GM21447 (cell line): Measurements from ENCODE around the gene IGLL5.

Source experiments
- ATAC-seq: cut with Tn5 transposase; IDR thresholded peaks from one replicate; pipeline ENCODE4 v1.9.1; 2021; ENCODE audit not compliant: unreplicated experiment

Gene IGLL5

GRCh38 chr22:22887621-22888503 is at the start of gene IGLL5:
Gene IGLL5, plus strand, starts transcription at chr22:22887816. Its CDS starts 238 bp downstream, at chr22:22888054.
- ATAC-seq: no peak

DNA sequence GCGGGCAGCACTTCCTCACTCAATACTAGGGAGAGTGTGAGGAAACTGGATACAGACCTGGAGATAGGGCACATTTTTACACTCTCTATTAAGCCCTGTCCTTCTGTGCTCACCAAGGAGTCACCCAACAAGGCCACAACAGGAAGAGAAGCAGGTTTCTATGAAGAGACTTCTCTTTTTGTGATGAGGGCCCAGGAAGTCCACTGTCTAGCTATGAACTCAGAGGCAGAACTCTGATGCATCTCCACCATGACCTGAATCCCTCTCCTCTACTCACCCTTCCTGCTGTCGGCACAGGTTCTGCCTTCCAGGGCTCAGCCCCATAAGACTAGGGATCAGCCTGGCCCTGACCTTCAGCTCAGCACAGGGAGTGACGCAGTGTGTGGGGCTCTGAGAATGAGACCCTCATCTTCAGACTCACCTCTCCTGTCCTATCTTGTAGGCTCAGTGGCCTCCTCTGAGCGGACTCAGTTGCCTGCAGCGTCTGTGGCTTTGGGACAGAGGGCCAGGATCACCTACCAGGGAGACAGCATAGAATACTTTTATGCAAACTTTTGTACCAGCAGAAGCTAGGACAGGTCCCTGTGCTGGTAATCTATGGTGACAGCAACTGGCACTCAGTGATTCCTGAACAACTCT is 49.3 kb upstream of the IGLL5 start:
- no peak for ATAC-seq

GRCh38 chr22:22839570-22840314 is 47.9 kb upstream of the IGLL5 start:
- ATAC-seq: no peak

DNA sequence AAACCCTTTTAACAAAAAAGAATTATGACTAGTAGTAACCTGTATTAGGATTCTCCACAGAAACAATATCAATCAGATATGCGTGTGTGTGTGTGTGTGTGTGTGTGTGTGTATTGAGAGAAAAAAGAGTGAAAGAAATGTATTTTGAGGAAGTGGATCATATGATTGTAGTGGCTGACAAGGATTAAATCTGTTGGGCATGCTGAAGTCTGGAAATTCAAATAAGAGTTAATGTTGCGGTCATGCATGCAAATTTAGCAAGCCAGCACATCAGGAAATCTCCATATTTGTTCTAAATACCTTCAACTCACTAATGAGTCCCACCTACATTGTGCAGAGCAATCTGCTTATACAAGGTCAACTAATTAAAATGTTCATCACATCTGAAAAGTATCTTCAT is 46.8 kb upstream of the IGLL5 start:
- ATAC-seq: no peak

DNA sequence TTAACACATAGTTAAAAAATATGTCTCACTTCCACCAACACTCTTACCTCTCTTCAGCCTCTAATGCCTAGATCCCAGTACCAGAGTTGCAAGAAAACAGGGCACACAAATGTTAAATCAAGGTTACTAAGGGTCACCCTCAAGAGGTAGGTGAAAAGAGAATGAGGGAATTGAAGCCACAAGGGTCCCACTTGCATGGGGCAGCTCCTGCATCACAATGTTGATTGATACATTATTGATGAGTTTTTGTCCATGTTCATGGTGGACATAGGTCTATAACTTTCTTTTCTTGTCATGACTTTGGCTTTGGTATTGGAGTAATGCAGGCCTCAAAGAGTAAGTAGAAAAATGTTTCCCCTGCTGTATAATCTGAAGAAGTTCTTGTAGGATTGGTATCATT is 46.0 kb upstream of the IGLL5 start:
- ATAC-seq: no peak

- ATAC-seq: no peak
Observed at GRCh38 chr22:22842085-22842484, 45.5 kb upstream of the IGLL5 start.

GRCh38 chr22:22843848-22844247 is 43.8 kb upstream of the IGLL5 start:
- no peak for ATAC-seq

DNA sequence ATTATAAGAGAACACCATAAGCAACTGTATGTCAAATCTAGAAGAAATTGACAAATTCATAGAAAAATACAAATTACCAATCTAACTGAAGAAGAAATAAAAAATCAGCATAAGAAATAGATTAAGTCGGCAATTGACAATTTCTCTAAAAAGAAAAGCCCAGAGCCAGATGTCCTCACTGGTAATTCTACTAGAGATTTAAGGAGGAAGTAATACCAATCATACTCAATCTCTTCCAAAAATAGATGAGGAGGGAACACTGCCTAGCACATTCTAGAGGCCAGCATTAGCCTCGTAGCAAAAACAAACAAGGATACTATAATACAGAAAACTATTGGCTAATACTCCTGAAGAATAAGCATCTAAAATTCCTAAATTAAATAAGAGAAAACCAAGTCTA is 40.4 kb upstream of the IGLL5 start:
- ATAC-seq: no peak

- ATAC-seq: no peak
Observed at GRCh38 chr22:22848364-22848866, 39.2 kb upstream of the IGLL5 start.

DNA sequence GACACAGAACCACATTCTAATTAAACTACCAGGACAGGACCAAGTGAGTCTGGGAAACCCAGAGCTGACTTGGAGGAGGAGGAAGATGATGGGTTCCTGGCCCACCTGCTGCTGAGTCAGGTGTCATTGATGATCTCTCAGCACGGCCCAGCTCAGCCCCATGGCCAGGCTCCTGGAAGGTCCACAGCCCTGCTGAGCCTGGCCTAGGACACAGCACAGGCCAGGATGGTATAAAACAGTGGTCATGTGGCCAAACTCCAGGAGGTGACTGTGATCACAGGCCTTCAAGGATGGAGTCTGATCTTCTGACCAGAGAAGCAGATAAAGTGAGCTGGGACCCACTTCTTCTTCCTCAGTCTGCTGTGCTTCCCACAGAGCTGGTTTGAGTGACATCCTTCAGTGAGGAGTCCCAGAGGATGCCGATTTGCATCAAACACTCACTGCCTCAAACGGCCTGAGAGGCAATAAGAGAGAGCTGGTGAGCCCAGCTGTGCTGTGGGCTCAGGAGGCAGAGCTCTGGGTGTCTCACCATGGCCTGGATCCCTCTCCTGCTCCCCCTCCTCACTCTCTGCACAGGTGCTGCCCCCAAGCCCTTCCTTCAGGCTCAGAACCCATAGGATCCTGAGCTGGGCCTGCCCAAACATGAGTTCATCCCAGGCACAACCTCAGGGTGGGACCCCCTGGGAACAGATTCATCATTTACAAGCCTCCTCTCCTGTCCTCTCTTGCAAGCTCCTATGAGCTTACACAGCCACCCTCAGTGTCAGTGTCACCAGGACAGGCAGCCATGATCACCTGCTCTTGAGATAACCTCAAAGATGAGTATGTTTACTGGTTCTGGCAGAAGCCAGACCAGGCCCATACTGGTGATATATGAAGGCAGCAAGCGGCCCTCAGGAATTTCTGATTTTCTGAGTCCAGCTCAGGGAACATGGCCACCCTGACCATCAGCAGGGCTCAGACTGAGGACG is 37.7 kb upstream of the IGLL5 start:
- no peak for ATAC-seq

GRCh38 chr22:22851969-22852368 is 35.6 kb upstream of the IGLL5 start:
- no peak for ATAC-seq

GRCh38 chr22:22853713-22854112 is 33.9 kb upstream of the IGLL5 start:
- ATAC-seq: no peak

GRCh38 chr22:22854466-22854865 is 33.1 kb upstream of the IGLL5 start:
- ATAC-seq: no peak

DNA sequence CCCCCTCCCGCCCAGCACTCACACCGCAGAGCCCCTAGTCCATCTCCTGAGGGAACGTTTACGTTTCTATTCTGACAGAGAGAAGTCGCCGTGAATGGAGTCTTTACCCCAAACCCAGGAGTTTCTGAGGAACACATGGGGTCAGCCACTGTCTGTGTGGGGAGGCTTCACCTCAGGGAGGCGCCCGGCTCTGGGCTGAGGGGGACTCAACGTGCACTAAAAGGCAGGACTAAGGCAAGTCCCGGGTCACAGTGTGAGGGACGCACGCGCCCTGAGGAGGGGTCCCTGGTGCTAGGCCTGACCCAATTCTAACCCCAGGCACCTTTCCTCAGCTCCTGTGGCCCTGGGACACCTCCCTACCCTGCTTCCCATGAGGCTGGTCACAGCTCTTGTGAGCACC is 32.5 kb upstream of the IGLL5 start:
- no peak for ATAC-seq

DNA sequence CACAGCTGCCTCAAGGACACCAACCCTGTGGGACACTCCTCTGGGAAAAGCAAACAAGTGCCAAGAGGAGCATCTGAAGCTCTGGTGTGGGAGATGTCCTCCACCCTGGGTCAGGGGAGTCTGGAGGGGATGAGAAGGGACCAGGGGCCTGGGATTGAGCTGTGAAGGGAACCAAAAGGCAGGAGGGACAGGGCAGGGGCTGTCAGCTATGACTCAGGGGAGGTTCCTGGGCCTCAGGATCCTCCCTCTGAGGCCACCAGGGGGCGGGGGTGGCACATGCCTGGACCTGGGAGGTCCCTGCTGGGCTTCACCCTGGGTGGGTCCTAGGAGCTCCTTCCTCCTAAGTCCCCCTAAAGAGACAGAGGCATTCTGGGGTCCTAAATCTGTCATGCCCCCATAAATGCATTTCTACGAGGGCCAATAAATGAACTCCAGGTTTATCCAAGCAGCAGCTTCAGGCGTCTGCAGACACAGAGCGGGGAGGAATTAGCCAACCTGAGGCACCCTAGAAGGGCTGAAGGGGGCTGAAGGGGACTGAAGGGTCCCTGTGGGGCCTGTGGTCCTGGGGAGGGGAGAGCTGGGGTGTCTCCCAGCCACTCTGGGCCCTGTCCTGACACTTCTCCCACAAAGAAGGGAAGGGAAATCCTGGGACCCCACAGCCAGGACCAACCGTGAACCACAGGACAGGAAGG is 31.9 kb upstream of the IGLL5 start:
- ATAC-seq: no peak

DNA sequence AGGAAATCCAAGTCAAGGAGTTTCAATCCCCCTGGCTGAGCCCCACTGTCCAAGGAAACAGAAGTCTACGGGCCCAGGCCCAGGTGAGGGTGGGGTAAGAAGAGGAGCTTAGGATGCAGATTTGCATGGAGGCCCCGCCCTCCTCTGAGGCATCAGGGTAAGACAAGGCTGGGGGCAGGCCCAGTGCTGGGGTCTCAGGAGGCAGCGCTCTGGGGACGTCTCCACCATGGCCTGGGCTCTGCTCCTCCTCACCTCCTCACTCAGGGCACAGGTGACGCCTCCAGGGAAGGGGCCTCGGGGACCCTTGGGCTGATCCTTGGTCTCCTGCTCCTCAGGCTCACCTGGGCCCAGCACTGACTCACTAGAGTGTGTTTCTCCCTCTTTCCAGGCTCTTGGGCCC is 31.3 kb upstream of the IGLL5 start:
- no peak for ATAC-seq

GRCh38 chr22:22856885-22857606 is 30.6 kb upstream of the IGLL5 start:
- no peak for ATAC-seq

DNA sequence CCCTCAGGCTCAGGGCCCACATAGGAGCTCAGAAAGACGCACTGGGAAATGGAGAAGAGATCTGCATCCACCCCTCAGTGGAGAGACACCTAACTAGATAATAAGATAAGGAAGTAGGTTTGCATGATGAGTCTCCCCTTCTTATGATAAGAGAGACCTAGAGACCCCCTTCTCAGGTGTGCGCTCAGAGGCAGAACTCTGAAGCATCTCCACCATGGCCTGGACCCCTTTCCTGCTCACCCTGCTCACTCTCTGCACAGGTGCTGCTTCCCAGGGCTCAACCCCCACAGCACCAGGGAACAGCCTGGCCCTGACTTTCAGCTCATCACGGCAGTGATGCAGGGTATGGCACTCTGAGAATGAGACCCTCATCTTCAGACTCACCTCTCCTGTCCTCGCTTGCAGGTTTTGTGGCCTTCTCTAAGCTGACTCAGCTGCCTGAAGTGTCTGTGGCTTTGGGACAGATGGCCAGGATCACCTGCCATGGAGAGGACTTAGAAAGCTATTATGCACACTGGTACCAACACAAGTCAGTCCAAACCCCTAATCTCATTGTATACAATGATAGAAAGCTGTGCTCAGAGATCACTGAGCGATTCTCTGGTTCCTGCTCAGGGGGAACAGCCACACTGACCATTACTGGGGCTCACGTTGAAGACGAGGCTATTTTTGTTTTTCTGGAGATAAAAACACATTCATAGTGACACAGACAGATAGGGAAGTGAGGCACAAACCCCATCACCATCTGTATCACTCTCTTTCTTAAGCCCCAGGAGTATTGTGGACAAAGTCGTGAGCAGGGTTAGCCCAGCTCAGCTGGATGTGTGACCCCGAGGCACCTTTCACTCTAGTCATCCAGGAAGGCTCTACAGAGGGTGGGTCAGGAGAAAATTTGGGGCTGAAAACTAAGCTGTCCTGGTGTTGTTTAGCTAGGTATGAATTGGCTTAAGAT is 29.7 kb upstream of the IGLL5 start:
- ATAC-seq: no peak
